DMS53 (cell line): ENCODE measurements around the gene NHLRC4.

Source experiments
- DNase-seq: peaks from one replicate; lab custom pipeline; 2025; lab: John Stamatoyannopoulos, UW

NHLRC4 gene, protein sequence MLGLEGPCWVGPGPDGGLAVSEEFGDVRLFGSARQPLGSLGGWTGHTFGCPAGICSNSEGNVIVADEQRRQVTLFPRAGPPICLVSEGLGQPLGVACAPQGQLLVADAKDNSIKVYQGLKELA

DNA sequence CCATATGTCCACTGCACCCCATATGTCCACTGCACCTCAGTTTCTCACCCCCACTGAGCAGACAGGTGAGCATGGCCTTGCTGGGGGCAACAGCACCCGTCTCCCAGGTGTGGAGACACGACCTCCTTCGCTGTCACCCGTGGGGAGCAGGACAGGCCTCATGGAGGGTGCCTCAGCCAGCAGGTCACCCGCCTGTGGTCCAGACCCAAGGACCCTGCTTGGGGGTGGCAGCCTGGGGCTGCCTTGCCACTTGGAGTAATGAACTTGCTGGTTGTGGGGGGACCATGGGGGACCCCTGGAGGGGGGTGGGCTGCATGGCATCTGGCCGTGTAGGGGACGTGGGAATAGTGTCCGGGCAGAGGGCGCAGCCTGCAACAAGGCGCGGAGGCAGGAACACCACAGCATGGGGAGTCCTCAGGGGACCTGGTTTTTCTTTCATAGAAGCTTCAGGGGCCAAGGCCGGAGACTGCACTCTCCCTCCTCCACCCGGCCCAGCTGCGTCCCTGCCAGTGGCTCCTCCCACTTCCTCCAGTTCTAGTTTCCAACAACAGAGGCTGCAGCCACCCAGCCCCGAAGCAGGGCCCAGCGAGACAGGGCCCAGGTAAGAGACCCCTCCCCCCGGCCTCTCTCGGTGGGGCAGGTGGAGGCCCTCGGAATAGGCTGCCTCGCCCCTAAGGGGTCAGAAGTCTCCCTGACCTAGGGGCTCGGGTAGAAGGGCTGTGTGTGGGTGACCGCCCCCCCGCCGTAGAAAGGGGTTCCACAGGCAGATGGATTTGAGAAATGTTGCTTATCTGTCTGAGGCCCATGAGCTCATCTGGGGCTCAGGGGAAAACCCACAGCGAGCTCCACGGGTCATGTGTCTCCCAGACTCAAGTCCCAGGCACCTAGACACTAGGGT, at the start of gene NHLRC4:
NHLRC4 (plus strand) TSS at position 531 of the 898 bp plus-strand sequence. CDS start 1,043 bp downstream, outside the sequence.
- DNase-seq = peak; percentile 82

DNA sequence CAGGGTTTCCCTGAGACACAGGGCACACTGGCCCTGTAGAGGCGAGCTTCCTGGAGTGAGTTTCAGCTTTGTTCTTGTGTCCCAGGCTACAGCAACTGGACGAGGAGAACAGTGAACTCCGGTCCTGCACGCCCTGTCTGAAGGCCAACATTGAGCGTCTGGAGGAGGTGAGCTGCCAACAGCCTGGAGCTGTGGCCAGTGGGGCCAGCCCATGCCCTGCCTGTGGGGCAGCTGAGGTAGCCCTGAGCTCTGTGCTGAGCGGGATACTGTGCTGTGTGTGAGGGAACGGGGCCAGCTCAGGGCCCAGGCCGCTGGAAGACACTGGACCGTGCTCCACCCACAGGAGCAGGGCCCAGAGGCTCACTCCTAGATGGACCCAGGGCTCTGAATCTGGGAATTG, 47.9 kb upstream of the NHLRC4 start:
- DNase-seq = no peak

DNA sequence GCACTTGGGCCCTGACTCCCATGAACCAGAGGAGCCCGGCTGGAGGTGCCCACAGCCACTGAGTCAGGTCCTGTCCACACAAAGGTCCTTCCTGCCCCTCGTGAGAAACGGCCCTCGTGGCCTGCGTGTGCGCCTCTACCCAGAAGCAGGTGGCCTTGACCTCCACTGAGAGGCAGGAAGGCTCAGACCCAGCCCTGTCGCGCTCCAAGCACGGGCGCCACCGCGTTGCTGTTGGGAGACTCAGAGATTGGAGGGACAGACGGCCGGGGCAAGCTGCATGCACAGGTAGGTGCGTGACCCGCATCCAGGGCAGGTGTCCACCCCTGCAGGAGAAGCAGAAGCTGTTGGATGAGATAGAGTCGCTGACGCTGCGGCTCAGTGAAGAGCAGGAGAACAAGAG, 47.4 kb upstream of the NHLRC4 start:
- DNase-seq = no peak

DNA sequence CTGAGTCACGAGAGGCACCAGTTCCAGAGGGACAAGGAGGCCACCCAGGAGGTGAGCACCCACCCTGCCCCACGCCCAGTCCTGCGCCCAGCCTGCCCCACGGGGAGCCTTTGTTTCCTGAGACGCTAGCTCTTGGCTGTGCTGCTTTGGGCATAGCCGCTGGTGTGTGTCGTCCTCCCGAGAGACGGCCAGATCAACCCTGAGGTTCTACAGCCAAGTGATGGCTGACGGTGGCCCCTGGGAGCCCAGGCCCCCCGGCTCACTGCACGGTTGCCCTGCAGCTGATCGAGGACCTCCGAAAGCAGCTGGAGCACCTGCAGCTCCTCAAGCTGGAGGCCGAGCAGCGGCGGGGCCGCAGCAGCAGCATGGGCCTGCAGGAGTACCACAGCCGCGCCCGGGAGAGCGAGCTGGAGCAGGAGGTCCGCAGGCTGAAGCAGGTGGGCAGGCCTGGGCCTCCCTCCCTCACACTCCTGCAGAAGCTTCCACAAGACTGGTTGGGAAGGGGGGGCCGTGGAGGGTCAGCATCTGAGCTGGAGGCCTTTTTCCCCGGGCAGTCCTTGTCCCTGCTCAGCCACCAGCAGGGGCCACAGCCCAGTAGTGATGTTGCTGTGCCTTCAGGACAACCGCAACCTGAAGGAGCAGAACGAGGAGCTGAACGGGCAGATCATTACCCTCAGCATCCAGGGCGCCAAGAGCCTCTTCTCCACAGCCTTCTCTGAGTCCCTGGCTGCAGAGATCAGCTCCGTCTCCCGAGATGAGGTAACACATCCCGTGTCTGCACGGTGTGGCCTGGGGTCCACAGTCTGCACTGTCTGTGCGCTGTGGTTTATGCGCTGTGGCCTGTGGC, 46.7 kb upstream of the NHLRC4 start:
- DNase-seq = no peak

DNA sequence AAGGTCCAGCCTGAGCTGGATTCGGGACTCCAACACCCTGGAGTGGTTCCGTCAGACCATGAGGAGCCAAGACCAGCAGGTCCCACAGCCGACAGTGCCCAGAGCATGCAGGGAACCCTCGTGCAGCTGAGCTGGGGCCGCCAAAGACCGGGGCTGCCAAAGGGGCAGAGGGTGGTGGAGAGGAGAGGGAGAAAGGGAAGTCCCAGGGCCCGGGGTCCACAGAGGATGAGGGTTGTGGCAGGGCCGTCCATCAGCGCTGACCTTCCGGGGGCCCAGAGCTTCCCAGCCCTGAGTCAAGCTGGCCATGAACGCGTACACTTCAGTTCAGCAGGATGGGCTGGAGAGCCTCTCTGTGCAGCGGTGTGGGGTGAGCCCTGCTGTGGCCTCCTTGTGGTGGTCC, 46.0 kb upstream of the NHLRC4 start:
- DNase-seq = no peak

DNA sequence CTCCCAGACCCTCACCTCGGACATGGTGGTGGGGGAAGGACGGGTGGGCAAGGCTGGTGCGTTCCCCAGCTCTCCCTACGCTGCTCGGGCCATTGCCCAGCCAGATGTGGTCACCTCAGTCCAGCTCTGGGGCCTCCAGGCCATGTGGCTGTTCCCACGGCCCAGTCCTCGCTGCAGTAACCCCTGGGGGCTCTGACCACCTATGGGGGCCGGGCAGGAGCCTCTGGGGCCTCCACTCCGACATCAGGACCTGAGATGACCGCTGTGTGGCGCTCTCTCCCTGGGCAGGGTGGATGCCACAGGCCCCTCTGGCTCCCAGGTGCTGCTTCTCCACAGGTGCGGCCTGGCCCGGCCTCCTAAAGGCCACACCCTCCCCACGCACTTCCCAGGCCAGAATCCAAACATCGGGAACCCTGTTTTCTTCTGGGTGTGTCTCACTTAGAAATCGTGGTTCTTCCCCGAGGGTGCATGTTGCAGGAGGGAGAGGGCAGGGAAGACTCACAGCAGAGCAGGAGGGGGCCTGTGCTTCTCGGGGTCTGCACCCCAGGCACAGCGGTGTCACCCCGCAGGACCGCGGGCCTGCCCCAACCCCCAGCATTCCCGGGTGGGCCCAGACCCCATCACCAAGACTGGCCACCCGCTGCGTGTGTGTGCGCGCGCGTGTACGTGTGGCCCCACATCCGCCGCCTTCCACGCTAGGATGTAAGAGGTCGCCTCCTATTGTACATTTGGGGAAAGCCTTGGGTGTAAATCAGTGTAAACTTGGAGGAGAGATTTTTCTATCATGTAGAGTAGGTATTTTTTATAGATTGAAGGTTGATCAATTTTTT, 45.2 kb upstream of the NHLRC4 start:
- DNase-seq = peak; percentile 76

DNA sequence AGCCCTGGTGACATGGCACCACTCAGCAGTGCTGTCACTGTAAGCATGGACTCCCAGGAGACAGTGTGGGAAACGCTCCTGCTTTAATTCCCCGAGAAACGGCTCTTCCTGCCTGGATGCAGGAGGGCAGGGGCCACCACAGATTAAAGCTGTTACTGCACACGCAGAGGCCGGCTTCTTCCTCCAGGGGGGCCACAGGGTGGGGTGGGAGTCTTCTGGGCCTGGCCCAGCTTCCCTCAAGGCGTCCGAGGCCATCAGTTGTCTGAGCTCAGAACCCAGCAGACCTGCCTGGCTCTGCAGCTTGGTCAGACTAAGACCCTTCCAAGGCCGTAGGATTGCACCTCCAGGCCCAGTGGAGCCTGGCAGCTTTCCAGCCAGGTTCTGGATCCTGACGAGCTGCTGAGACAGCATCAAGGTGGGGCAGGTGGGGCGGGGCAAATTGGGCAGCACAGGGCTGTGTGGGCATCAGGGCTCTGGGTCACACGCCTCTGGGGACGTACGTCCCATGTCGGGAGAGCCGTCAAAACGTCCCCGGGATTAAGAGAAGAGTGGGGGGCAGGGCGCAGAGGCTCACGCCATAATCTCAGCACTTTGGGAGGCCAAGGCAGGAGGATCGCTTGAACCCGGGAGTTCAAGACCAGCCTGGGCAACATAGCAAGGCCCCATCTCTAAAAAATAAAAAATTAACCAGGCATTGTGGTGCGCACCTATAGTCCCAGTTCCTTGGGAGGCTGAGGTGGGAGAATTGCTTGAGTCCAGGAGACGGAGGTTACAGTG, 44.3 kb upstream of the NHLRC4 start:
- DNase-seq = peak; percentile 28

DNA sequence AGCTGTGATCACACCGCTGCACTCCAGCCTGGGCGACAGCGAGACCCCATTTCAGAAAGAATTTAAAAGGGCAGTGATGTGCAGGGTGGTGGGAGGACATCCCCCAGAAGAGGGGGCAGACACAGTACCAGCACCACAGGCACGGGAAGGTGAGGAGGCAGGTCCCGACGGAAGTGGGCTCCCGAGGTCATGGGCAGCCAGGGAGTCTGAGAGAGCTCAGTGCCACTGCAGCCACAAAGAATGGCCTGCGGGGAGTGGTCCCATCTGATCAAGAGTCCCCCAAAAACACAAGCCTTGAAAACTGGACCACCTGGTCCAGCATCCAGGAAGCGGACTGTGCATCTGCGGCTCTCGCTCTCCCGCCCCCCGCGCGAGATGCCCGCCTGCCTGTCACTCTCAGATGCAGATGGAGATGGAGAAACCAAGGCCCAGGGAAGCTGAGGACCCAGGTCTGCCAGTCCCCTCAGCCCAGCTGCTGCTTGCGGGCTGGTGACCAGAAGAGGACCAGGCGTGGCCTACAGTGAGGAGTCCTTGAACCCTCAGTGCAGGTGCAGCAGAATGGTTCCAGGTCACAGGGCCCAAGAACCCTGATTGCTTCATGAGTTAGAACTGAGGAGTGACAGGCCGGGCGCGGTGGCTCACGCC, 43.6 kb upstream of the NHLRC4 start:
- no peak for DNase-seq

DNA sequence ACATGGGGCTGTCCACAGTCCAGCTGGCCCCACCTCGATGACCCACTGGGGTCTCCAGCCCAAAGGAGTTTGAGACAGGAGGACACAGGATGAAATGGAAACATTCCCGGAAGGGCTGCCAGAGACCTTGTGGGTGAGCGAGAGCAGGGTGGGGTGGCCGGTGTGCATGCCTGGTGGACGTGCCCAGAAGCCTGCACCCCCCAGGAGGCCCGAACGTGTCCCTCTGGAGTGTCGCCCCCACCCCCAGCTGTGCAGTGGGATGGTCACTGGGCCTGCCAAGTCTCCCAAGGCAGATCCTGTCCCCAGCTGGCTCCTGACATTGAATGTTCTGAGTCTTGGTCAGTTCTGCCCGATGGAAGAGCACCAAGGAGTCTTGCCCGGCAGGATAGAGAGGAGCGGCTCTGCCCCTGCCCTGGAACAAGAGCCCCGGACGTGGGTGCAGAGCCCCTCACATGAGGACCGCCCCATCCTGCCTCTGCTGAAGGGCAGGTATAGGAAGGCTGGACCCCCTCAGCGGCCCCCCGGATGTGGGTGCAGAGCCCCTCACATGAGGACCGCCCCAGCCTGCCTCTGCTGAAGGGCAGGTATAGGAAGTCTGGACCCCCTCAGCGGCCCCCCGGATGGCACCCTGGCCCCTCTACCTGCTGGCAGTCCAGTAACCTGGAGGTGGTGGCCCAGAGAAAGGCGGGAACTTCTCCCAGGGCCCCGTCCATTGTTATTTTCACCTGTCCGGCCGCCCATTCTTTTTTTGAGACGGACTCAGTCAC, 42.3 kb upstream of the NHLRC4 start:
- DNase-seq = no peak

DNA sequence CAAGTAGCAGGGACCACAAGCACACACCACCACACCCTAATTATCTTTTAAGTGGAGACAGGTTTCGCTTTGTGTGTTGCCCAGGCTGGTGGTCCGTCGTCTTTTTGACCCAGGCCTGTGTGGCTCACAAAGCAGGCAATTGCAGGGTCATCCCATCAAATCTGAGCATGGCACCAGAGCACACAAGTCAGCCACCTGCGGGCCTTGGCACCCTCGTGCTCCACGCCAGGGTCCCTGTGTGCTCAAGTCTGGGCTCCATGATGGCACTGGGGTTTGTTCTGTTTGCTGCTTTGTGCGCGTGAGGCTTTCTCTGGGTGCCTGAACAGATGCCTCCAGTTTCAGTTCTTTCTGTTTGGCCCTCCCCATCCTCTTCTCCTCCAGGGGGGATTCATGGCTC, 41.7 kb upstream of the NHLRC4 start:
- no peak for DNase-seq

DNA sequence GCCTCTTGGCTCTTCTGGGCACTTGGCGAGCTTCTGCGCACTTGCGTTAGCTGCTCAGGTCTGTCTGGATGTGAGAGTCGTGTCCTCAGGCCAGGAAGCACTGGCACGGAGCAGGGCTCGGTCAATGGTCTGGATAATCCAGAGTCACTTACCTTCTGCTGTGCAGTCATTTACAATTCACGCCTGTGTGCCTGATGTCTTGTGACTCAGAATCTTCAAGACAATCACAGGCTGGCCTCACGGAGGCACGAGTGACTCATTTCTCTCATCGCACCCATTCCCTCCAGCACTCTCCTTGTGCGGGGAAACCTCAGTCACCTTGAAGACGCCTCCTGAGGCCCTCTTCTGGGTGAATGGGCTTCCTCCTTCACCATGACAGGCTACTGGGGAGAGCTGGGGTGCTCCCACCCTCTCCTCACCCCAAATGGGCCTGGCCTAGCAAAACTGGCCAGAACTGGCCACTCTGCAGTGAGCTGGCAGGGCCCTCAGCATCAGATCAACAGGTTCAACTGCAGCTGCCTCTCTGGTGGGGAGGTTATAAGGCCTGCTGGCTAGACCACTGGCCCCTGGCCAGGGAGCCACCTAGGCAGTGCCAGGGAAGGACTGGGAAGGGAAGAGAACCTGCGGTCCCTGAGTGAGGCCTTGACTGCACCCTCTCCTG, 41.2 kb upstream of the NHLRC4 start:
- peak; percentile 17 for DNase-seq

DNA sequence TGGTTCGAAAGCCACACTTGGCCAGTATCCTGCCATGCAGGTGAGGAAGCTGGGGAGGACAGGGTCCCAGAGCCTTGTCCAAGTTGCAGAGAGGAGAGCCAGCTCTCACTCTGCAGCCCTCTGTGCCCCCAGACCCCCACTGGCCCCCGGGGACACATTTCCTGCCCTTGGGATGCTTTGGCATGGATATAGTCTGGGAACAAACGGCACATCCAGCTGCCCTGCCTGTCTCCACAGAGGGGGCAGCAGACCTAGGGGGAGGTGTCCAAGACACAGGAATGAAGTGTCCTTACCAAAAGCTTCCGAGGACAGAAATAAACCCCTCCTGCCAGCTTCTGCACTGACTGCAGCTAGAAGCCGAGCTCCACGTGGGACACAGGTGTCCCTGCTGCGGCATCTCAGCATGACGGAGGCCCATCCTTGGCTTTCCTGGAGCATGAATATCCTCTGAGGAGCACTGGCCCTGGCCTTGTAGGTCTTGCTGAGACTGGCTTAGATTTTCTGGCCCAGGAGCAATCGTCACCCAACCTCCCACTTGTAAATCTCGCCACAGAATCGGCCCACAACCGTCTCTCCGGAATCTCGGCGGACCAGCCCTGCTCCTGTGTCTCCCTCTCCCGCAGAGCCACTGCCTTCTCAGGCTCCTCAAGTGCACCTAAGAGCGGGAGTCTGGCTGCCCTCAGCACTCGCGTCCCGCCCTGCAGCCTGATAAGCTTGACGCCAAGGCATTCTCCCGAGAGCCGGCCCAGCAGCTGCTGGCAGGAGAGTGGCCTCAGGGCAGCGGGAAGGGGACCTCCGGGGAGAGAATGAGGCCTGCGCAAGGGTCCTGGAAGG, 40.4 kb upstream of the NHLRC4 start:
- peak; percentile 70 for DNase-seq

DNA sequence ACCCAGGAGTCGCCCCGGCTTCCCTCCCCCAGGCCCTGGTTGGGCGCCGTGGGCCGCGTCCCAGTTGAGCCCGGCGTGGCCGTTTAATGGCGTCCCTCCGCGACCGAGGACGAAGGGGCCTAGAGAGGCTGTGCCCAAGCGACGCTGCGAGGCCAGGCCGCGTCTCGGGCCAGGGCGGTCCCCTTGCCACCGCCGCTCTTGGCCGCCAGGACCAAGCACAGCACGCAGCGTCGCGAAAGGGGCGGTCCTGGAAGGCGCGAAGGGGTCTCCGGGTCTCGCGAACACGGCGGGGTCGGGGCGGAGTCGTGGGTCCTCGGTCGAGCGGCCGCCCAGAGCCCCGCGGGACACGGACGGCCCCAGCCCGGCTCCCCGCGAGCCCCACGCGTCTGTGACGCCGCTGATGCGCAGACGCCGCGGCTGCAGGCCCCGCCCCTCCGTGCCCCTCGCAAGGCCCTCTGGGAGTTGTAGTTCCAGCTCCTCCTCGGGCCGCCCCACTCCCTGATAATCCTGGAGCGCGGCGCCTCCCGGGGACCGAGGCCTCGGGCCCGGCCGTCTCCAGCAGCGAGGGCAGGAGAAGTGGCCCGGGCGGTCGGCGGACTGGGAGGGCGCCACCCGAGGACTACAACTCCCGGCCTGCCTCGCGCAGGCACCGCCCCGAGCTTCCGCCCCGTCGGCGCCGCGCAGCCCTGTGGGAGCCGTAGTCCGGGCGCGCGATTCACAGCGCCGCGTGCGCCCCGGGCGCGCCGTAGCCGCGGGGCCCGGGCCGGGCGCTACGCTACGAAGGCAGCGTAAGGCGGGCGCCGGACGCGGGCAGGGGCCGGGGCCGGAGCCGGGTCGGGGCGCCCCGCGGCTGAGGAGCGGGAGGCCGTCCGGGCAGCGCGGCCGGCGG, 39.5 kb upstream of the NHLRC4 start, which contains the start of gene CAPN15:
CAPN15 (plus strand) TSS at position 698 of the 889 bp plus-strand sequence. CDS start 19,127 bp downstream, outside the sequence.
- DNase-seq = peak; percentile 91

DNA sequence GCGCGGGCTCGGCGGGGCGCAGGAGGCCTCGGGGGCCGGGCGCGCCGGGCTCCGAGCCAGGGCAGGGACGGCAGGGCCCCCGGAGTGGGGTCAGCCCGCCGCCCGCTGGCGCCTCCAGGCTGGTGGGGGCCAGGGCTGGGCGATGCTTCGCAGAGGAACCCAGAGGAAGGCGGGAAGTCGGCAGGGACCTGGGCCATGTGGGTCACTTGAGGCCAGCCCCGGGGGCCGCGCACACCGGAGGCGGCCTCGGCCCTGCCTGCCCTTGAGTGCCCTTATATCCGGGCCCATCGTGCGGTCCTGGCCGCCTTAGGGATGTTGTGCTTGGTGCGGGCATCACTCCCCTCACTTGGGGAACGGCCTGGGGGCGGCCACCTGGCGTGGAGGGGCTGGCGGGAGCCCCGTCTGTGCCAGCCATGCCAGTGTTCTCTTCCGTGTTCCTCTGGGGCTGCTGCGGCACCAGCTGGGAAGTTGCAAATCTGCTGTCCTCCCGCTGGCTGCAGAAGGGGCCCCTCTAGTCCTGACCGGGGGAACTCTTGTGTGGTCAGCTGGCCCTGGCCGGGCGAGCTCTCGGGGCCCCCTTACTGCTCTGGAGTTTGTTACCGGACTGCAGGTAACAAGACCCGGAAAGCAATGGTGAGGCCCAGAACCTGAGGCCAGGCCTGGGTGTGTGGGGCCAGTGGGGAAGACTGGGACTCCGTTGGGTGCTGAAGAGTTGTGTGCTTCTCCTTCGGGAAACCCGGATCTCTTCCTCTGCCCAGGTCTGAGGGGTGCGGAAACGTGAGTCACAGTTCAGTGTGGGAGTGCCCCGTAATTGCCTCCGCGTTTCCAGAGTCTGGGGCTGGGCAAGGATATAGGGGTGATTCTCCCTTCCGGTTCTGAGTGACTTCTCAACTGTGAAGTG, 38.4 kb upstream of the NHLRC4 start:
- DNase-seq = peak; percentile 60

DNA sequence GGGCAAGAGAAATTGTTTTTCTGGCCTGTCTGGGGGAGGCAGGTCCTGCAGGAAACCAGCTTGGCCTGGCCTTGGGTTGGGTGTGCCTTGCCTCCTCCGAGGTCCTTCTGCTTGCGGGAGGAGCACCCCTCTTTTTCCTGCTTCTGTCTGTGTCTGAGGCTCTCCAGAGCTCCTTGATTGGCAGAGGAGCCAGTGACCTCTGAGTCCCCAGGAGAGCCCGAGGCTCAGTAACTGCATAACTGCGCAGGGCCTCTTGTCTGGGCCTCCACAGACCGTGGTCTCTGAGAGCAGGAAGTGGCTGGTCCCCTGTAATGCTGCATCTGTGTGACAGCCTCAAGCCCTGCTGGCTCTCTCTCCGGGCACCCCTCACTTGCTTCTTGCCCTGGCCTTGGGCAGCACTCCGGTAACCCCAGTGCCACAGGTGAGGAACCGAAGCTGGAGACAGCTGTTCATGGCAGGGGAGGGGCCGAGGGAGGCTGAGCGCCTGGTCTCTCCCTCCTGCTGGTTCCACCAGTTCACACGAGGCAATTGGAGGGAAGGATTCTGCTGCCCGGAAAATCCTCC, 37.7 kb upstream of the NHLRC4 start:
- DNase-seq = no peak
